ENCODE measurements around the gene SPOP.

The SPOP gene

GRCh38 chr17:49610883-49611584 lies 66.9 kb downstream of the SPOP start:
- no peak for DNase-seq (ENCODE audit: extremely low read depth, low read depth)
- H3K4me3 ChIP-seq (replicated peaks; ENCODE audit: low read depth, low read length) = no peak overlapping the region
- TF ChIP-seq CTCF (IDR thresholded peaks at IDR 0.05; ENCODE audit: low read depth, low read length, missing control alignments) = no peak

- no peak overlapping the region for H3K4me3 ChIP-seq (replicated peaks; ENCODE audit: low read depth, low read length)
- DNase-seq (ENCODE audit: extremely low read depth, low read depth) = no peak
- TF ChIP-seq CTCF (IDR thresholded peaks at IDR 0.05; ENCODE audit: low read depth, low read length, missing control alignments) = no peak
These were observed 73.5 kb downstream of the SPOP start for GRCh38 chr17:49604314-49604869.

GRCh38 chr17:49603720-49604119 lies 74.2 kb downstream of the SPOP start:
- no peak for TF ChIP-seq CTCF (IDR thresholded peaks at IDR 0.05; ENCODE audit: low read depth, low read length, missing control alignments)
- no peak for DNase-seq (ENCODE audit: extremely low read depth, low read depth)
- no peak overlapping the region for H3K4me3 ChIP-seq (replicated peaks; ENCODE audit: low read depth, low read length)

- no peak for TF ChIP-seq CTCF (IDR thresholded peaks at IDR 0.05; ENCODE audit: low read depth, low read length, missing control alignments)
- DNase-seq (ENCODE audit: extremely low read depth, low read depth) = no peak
- H3K4me3 ChIP-seq (replicated peaks; ENCODE audit: low read depth, low read length) = no peak overlapping the region
These were observed 74.7 kb downstream of the SPOP start for GRCh38 chr17:49603238-49603637.

- TF ChIP-seq CTCF (IDR thresholded peaks at IDR 0.05; ENCODE audit: low read depth, low read length, missing control alignments) = no peak
- DNase-seq (ENCODE audit: extremely low read depth, low read depth) = no peak
- no peak overlapping the region for H3K4me3 ChIP-seq (replicated peaks; ENCODE audit: low read depth, low read length)
These were observed 75.1 kb downstream of the SPOP start for GRCh38 chr17:49602783-49603182.

GRCh38 chr17:49600949-49601348 lies 76.9 kb downstream of the SPOP start:
- H3K4me3 ChIP-seq (replicated peaks; ENCODE audit: low read depth, low read length) = no peak overlapping the region
- TF ChIP-seq CTCF (IDR thresholded peaks at IDR 0.05; ENCODE audit: low read depth, low read length, missing control alignments) = no peak
- DNase-seq (ENCODE audit: extremely low read depth, low read depth) = no peak
